Measurements from ENCODE around the gene FMO5.
"Not testable (repeated sequence)": the region's sequence is repeated elsewhere in the genome, so short reads cannot be mapped to it uniquely, and the experiment has no call there.

Gene FMO5

GRCh38 chr1:147238925-147239820 is 14.0 kb upstream of the FMO5 start:
- DNase-seq (ENCODE audit: low read depth in 2 of 2), result no peak

GRCh38 chr1:147238053-147238902 is 13.1 kb upstream of the FMO5 start:
- no peak for DNase-seq (ENCODE audit: low read depth in 2 of 2)

GRCh38 chr1:147236959-147237791 is 12.0 kb upstream of the FMO5 start:
- DNase-seq (ENCODE audit: low read depth in 2 of 2), result no peak

- no peak for DNase-seq (ENCODE audit: low read depth in 2 of 2)
Measured at GRCh38 chr1:147236448-147236847, 11.3 kb upstream of the FMO5 start.

- no peak for DNase-seq (ENCODE audit: low read depth in 2 of 2)
Measured at GRCh38 chr1:147235822-147236221, 10.7 kb upstream of the FMO5 start.

- DNase-seq (ENCODE audit: low read depth in 2 of 2), result not testable (repeated sequence)
Measured at GRCh38 chr1:147233903-147234302, 8.8 kb upstream of the FMO5 start.

GRCh38 chr1:147231032-147231431 is 5.9 kb upstream of the FMO5 start:
- not testable (repeated sequence) for DNase-seq (ENCODE audit: low read depth in 2 of 2)

- no peak for DNase-seq (ENCODE audit: low read depth in 2 of 2)
Measured at GRCh38 chr1:147223740-147224615, 1.2 kb downstream of the FMO5 start.

- DNase-seq (ENCODE audit: low read depth in 2 of 2), result no peak
Measured at GRCh38 chr1:147218606-147219005, 6.5 kb downstream of the FMO5 start.

GRCh38 chr1:147217141-147217540 is 8.0 kb downstream of the FMO5 start:
- no peak for DNase-seq (ENCODE audit: low read depth in 2 of 2)

GRCh38 chr1:147216124-147216523 is 9.0 kb downstream of the FMO5 start:
- no peak for DNase-seq (ENCODE audit: low read depth in 2 of 2)

- DNase-seq (ENCODE audit: low read depth in 2 of 2), result no peak
Measured at GRCh38 chr1:147215540-147215916, 9.6 kb downstream of the FMO5 start.

GRCh38 chr1:147214842-147215539 is 10.1 kb downstream of the FMO5 start:
- no peak for DNase-seq (ENCODE audit: low read depth in 2 of 2)

GRCh38 chr1:147214325-147214724 is 10.8 kb downstream of the FMO5 start:
- no peak for DNase-seq (ENCODE audit: low read depth in 2 of 2)

- no peak for DNase-seq (ENCODE audit: low read depth in 2 of 2)
Measured at GRCh38 chr1:147213271-147213670, 11.9 kb downstream of the FMO5 start.

- DNase-seq (ENCODE audit: low read depth in 2 of 2), result no peak
Measured at GRCh38 chr1:147211577-147211976, 13.6 kb downstream of the FMO5 start.

- DNase-seq (ENCODE audit: low read depth in 2 of 2), result no peak
Measured at GRCh38 chr1:147210987-147211386, 14.2 kb downstream of the FMO5 start.

GRCh38 chr1:147209825-147210821 is 15.0 kb downstream of the FMO5 start:
- no peak for DNase-seq (ENCODE audit: low read depth in 2 of 2)

GRCh38 chr1:147208619-147209018 is 16.5 kb downstream of the FMO5 start:
- DNase-seq (ENCODE audit: low read depth in 2 of 2), result no peak
